IMR-90 (cell line): ENCODE measurements around the gene INPP5J.
A peak's percentile ranks its signal among the peaks of the same experiment; 100 is the strongest.

Experiments used
- BHLHE40 ChIP-seq: fragments of 150-350 bp; IDR thresholded peaks from 2 replicates; pipeline ENCODE4 v1.6.1; 2016; ENCODE audit warnings: mild to moderate bottlenecking, low read depth, low read length
- CHD1 ChIP-seq: IDR thresholded peaks from 2 replicates; pipeline ENCODE4 v1.6.1; 2012; ENCODE audit warnings: low read depth, low read length, improper control_type of control experiment
- CTCF ChIP-seq: conservative IDR thresholded peaks from 2 replicates; pipeline ENCODE4 v1.5.1; 2012; ENCODE audit warnings: mild to moderate bottlenecking, low read depth, low read length, improper control_type of control experiment
- ELK1 ChIP-seq: fragments of 150-350 bp; IDR thresholded peaks from 2 replicates; pipeline ENCODE4 v1.6.1; 2016; ENCODE audit warnings: low read depth, mild to moderate bottlenecking, low read length, moderate library complexity, borderline replicate concordance
- FOS ChIP-seq: fragments of 150-350 bp; IDR thresholded peaks from 2 replicates; pipeline ENCODE4 v1.6.1; 2016; ENCODE audit warnings: low read depth, low read length
- MAFK ChIP-seq: IDR thresholded peaks from 2 replicates; pipeline ENCODE4 v1.6.1; 2012; ENCODE audit warnings: low read depth, low read length, improper control_type of control experiment
- MXI1 ChIP-seq: IDR thresholded peaks from 2 replicates; pipeline ENCODE4 v1.6.1; 2012; ENCODE audit warnings: low read depth, mild to moderate bottlenecking, low read length, moderate library complexity, borderline replicate concordance
- POLR2A ChIP-seq: IDR thresholded peaks from 2 replicates; pipeline ENCODE4 v1.6.1; 2012; ENCODE audit warnings: mild to moderate bottlenecking, low read depth, low read length
- RAD21 ChIP-seq: IDR thresholded peaks from 2 replicates; pipeline ENCODE4 v1.6.1; 2012; ENCODE audit warnings: low read length, improper control_type of control experiment
- RCOR1 ChIP-seq: IDR thresholded peaks from 2 replicates; pipeline ENCODE4 v1.6.1; 2012; ENCODE audit warnings: mild to moderate bottlenecking, low read length, improper control_type of control experiment; ENCODE audit not compliant: insufficient replicate concordance
- RFX5 ChIP-seq: IDR thresholded peaks from 2 replicates; pipeline ENCODE4 v1.8.0; 2012; ENCODE audit warnings: low read depth, mild to moderate bottlenecking, low read length, moderate library complexity
- SMC3 ChIP-seq: fragments of 150-350 bp; IDR thresholded peaks from 2 replicates; pipeline ENCODE4 v1.6.1; 2016; ENCODE audit warnings: low read depth, mild to moderate bottlenecking, antibody characterized with exemption, low read length, moderate library complexity
- USF2 ChIP-seq: fragments of 150-350 bp; IDR thresholded peaks from 2 replicates; pipeline ENCODE4 v1.6.1; 2017; ENCODE audit warnings: mild to moderate bottlenecking, antibody characterized with exemption, low read length, low read depth

- TF ChIP-seq CTCF (peak; percentile 28; the same call in 1 of the 2 replicates), POLR2A (no peak), MXI1 (no peak), BHLHE40 (no peak), FOS (no peak), RFX5 (no peak), ELK1 (no peak), USF2 (no peak), RCOR1 (no peak), SMC3 (no peak), MAFK (no peak), CHD1 (no peak), RAD21 (0 out of 2 replicates have a peak, but pooled peaks have one; percentile 3)
Observed at GRCh38 chr22:31150615-31151014, 27.8 kb downstream of the INPP5J start.
